Fibroblast of the conjunctiva (primary cell): Measurements from ENCODE around the gene PRR12.
A peak's percentile ranks its signal among the peaks of the same experiment; 100 is the strongest.

Experiments used
- DNase-seq: peaks from one replicate; pipeline ENCODE4 v3.0.0-alpha.2; 2010; ENCODE audit warnings: low read depth

Gene PRR12

GRCh38 chr19:49646586-49646985, 55.6 kb downstream of the PRR12 start:
- no peak for DNase-seq

- no peak for DNase-seq
These were observed 60.2 kb downstream of the PRR12 start for GRCh38 chr19:49651029-49651819.

- DNase-seq, result no peak
These were observed 61.0 kb downstream of the PRR12 start for GRCh38 chr19:49651820-49652550.

GRCh38 chr19:49652551-49653465, 61.8 kb downstream of the PRR12 start:
- DNase-seq, result no peak

GRCh38 chr19:49653466-49653806, 62.5 kb downstream of the PRR12 start:
- no peak for DNase-seq

- no peak for DNase-seq
These were observed 63.6 kb downstream of the PRR12 start for GRCh38 chr19:49654581-49654980.

GRCh38 chr19:49655570-49656455, 64.8 kb downstream of the PRR12 start:
- no peak for DNase-seq

- no peak for DNase-seq
These were observed 65.6 kb downstream of the PRR12 start for GRCh38 chr19:49656456-49657109.

- DNase-seq, result no peak
These were observed 66.6 kb downstream of the PRR12 start for GRCh38 chr19:49657493-49658138.

- no peak for DNase-seq
These were observed 67.1 kb downstream of the PRR12 start for GRCh38 chr19:49658139-49658517.

- no peak for DNase-seq
These were observed 67.8 kb downstream of the PRR12 start for GRCh38 chr19:49658566-49659442.

- no peak for DNase-seq
These were observed 69.5 kb downstream of the PRR12 start for GRCh38 chr19:49660338-49660961.

- DNase-seq, result no peak
These were observed 71.0 kb downstream of the PRR12 start for GRCh38 chr19:49662011-49662410.

GRCh38 chr19:49663224-49663623, 72.2 kb downstream of the PRR12 start:
- no peak for DNase-seq

GRCh38 chr19:49664171-49665035, 73.4 kb downstream of the PRR12 start:
- DNase-seq, result peak; percentile 53

GRCh38 chr19:49665036-49665350, 74.0 kb downstream of the PRR12 start:
- DNase-seq, result no peak

GRCh38 chr19:49665351-49666119, 74.6 kb downstream of the PRR12 start, which contains the start of the genes BCL2L12 and IRF3:
BCL2L12 (plus strand) TSS chr19:49665933; CDS start chr19:49666693, 760 bp downstream.
IRF3 (minus strand) TSS chr19:49665857; CDS start chr19:49664838, 1,019 bp downstream.
- DNase-seq, result peak; percentile 94
